H1 (cell line): ENCODE measurements around the gene HIVEP3. TPM values are rescaled to one million over a fixed set of nuclear protein-coding genes. Genes with fewer than 3 reads are reported as not detected.

Experiments
- CTCF ChIA-PET: fragments of 300-600 bp; sonication (Branson Sonifier 250); formaldehyde crosslinking; loops from one replicate; lab custom pipeline; 2021; ENCODE audit not compliant: partially characterized antibody; lab: Charles Lee
- POLR2A ChIA-PET: fragments of 300-600 bp; sonication (Branson Sonifier 250); formaldehyde crosslinking; loops from one replicate; lab custom pipeline; 2021; ENCODE audit warnings: inconsistent platforms; ENCODE audit not compliant: partially characterized antibody; lab: Charles Lee
- DNase-seq, 2 experiments: peaks; one replicate each; pipeline versions ENCODE4 v3.0.0 to v3.0.0-alpha.2; 2010 to 2022; ENCODE audit warnings: low spot score in 2 of 2, low read depth in 1 of 2, mixed read lengths in 1 of 2
- FAIRE-seq: peaks from 2 replicates; lab custom pipeline; 2011; peaks lifted over from hg19 to GRCh38; lab: Jason Lieb, UNC
- H2AFZ ChIP-seq: 2 replicates; pipeline ENCODE4 v1.8.1; 2012; ENCODE audit warnings: low read length, inconsistent platforms
- H2AK5ac ChIP-seq: 2 replicates; pipeline ENCODE4 v1.6.1; 2013; ENCODE audit warnings: low read depth, low read length
- H2BK120ac ChIP-seq: replicated peaks from 2 replicates; pipeline ENCODE3; 2013; ENCODE audit warnings: low read depth, low read length, inconsistent platforms
- H2BK12ac ChIP-seq: 2 replicates; pipeline ENCODE4 v1.6.1; 2013; ENCODE audit warnings: low read depth, low read length
- H2BK15ac ChIP-seq: 2 replicates; pipeline ENCODE4 v1.6.1; 2013; ENCODE audit warnings: low read length
- H2BK20ac ChIP-seq: 2 replicates; pipeline ENCODE4 v1.6.1; 2013; ENCODE audit warnings: low read length
- H2BK5ac ChIP-seq: 2 replicates; pipeline ENCODE4 v1.6.1; 2013; ENCODE audit warnings: low read depth, low read length
- H3K14ac ChIP-seq: 2 replicates; pipeline ENCODE4 v1.6.1; 2013; ENCODE audit warnings: inconsistent platforms; ENCODE audit not compliant: insufficient read length
- H3K18ac ChIP-seq: 2 replicates; pipeline ENCODE4 v1.6.1; 2013; ENCODE audit warnings: low read length; ENCODE audit errors: extremely low read depth
- H3K23ac ChIP-seq: 2 replicates; pipeline ENCODE4 v1.6.1; 2013; ENCODE audit warnings: inconsistent platforms; ENCODE audit not compliant: insufficient read length
- H3K23me2 ChIP-seq: 2 replicates; pipeline ENCODE4 v1.6.1; 2013; ENCODE audit warnings: low read depth, low read length
- H3K27ac ChIP-seq: 2 replicates; pipeline ENCODE4 v1.6.1; 2011; ENCODE audit warnings: low read depth, low read length, inconsistent platforms
- H3K27me3 ChIP-seq, 4 experiments: replicated peaks in 1 of 4; 1 replicate in 1 of 4; 2 replicates in 3 of 4; pipeline versions ENCODE4 v1.6.1 to v1.8.1; 2011 to 2013; ENCODE audit warnings: low read length in 3 of 4, mild to moderate bottlenecking in 3 of 4, inconsistent platforms in 2 of 4, mixed read lengths in 2 of 4, moderate library complexity in 1 of 4; ENCODE audit not compliant: control insufficient read depth in 3 of 4, insufficient read depth in 3 of 4; ENCODE audit errors: extremely low read depth in 1 of 4
- H3K36me3 ChIP-seq, 4 experiments: 2 replicates each; pipeline versions ENCODE4 v1.6.1 to v1.8.1; 2011 to 2013; ENCODE audit warnings: mild to moderate bottlenecking in 4 of 4, low read length in 3 of 4, moderate library complexity in 2 of 4, control low read depth in 1 of 4, inconsistent platforms in 1 of 4; ENCODE audit not compliant: insufficient read depth in 4 of 4, control insufficient read depth in 2 of 4
- H3K4ac ChIP-seq: replicated peaks from 2 replicates; pipeline ENCODE3; 2013; ENCODE audit warnings: low read length, low read depth, mixed read lengths, inconsistent platforms; ENCODE audit not compliant: insufficient read length
- H3K4me1 ChIP-seq, 4 experiments: replicated peaks in 1 of 4; 1 replicate in 1 of 4; 2 replicates in 3 of 4; pipeline versions ENCODE4 v1.6.1 to v1.8.1; 2011 to 2013; ENCODE audit warnings: low read length in 3 of 4, inconsistent platforms in 2 of 4, mixed read lengths in 1 of 4; ENCODE audit not compliant: insufficient read depth in 4 of 4, control insufficient read depth in 3 of 4
- H3K4me2 ChIP-seq, 2 experiments: 2 replicates each; pipeline versions ENCODE4 v1.6.1 to v1.8.1; 2011 to 2013; ENCODE audit warnings: low read depth in 2 of 2, low read length in 2 of 2, control low read depth in 1 of 2, inconsistent platforms in 1 of 2, mild to moderate bottlenecking in 1 of 2; ENCODE audit not compliant: insufficient read depth in 1 of 2
- H3K4me3 ChIP-seq, 4 experiments: fragments of 200-600, 300-600 bp in 1 of 4; sonication (generic), shearing (Covaris generic), sonication (Bioruptor Twin) in 1 of 4; 2 replicates each; pipeline versions ENCODE4 v1.5.1 to v1.8.1; 2011 to 2016; ENCODE audit warnings: low read length in 4 of 4, low read depth in 3 of 4, control low read depth in 2 of 4, inconsistent platforms in 2 of 4, mild to moderate bottlenecking in 2 of 4, mixed read lengths in 1 of 4, moderate library complexity in 1 of 4; ENCODE audit not compliant: insufficient read depth in 2 of 4; ENCODE audit errors: extremely low read depth in 1 of 4
- H3K56ac ChIP-seq: replicated peaks from 2 replicates; pipeline ENCODE3; 2013; ENCODE audit warnings: low read depth, mild to moderate bottlenecking, mixed read lengths, low read length, inconsistent platforms; ENCODE audit not compliant: insufficient read length
- H3K79me1 ChIP-seq: 2 replicates; pipeline ENCODE4 v1.6.1; 2013; ENCODE audit warnings: low read depth, low read length, control low read depth
- H3K79me2 ChIP-seq, 2 experiments: 2 replicates each; pipeline versions ENCODE4 v1.6.1 to v1.8.1; 2012 to 2013; ENCODE audit warnings: low read length in 2 of 2, mild to moderate bottlenecking in 2 of 2, inconsistent platforms in 1 of 2; ENCODE audit not compliant: insufficient read depth in 2 of 2, control insufficient read depth in 1 of 2
- H3K9ac ChIP-seq, 4 experiments: replicated peaks in 1 of 4; 1 replicate in 1 of 4; 2 replicates in 3 of 4; pipeline versions ENCODE4 v1.6.1 to v1.8.1; 2011 to 2013; ENCODE audit warnings: low read depth in 3 of 4, low read length in 3 of 4, control low read depth in 2 of 4, mild to moderate bottlenecking in 2 of 4, moderate library complexity in 2 of 4, inconsistent platforms in 1 of 4; ENCODE audit errors: extremely low read depth in 1 of 4
- H3K9me3 ChIP-seq, 2 experiments: 2 replicates each; pipeline versions ENCODE4 v1.6.1 to v1.8.1; 2012 to 2013; ENCODE audit warnings: mild to moderate bottlenecking in 2 of 2, moderate library complexity in 2 of 2, control low read depth in 1 of 2, inconsistent platforms in 1 of 2, low read depth in 1 of 2, low read length in 1 of 2, mixed read lengths in 1 of 2; ENCODE audit not compliant: insufficient read depth in 2 of 2
- H4K20me1 ChIP-seq, 2 experiments: replicated peaks in 1 of 2; 2 replicates each; pipeline versions ENCODE3 to v1.8.1; 2011 to 2013; ENCODE audit warnings: inconsistent platforms in 2 of 2, low read length in 2 of 2, mild to moderate bottlenecking in 1 of 2; ENCODE audit not compliant: insufficient read depth in 2 of 2, control insufficient read depth in 1 of 2
- H4K5ac ChIP-seq: 2 replicates; pipeline ENCODE4 v1.6.1; 2013; ENCODE audit warnings: low read length, low read depth, mixed read lengths, inconsistent platforms; ENCODE audit not compliant: insufficient read length
- H4K8ac ChIP-seq: 2 replicates; pipeline ENCODE4 v1.8.0; 2013; ENCODE audit warnings: mild to moderate bottlenecking, moderate library complexity, low read length, inconsistent platforms; ENCODE audit not compliant: insufficient read depth; ENCODE audit errors: extremely low read depth
- H4K91ac ChIP-seq: replicated peaks from 2 replicates; pipeline ENCODE3; 2013; ENCODE audit warnings: low read length, mixed read lengths, inconsistent platforms; ENCODE audit not compliant: insufficient read length
- POLR2A ChIP-seq, 2 experiments: IDR thresholded peaks; 1 replicate in 1 of 2; 2 replicates in 1 of 2; pipeline ENCODE4 v1.6.1; 2011; ENCODE audit warnings: low read depth in 2 of 2, low read length in 2 of 2, mild to moderate bottlenecking in 2 of 2; ENCODE audit errors: control extremely low read depth in 1 of 2
- SP2 ChIP-seq: IDR thresholded peaks from 2 replicates; pipeline ENCODE4 v1.6.1; 2012; ENCODE audit warnings: mild to moderate bottlenecking, low read length, inconsistent platforms
- WGBS, 2 experiments: shearing (Covaris generic) in 1 of 2; methylation state at CpG; one replicate each; pipeline versions ENCODE4 v1.1.6 to v1.1.7; 2013 to 2015; ENCODE audit warnings: low lambda C conversion rate in 2 of 2, mixed read lengths in 2 of 2, inconsistent platforms in 1 of 2, low coverage in 1 of 2, missing lambda C conversion rate in 1 of 2; ENCODE audit not compliant: insufficient replicate concordance in 2 of 2, insufficient coverage in 1 of 2, insufficient read length in 1 of 2; ENCODE audit errors: extremely low coverage in 1 of 2, missing lambda C conversion rate in 1 of 2; 5-methylcytosine and 5-hydroxymethylcytosine counted together
- polyA plus RNA-seq, 7 experiments: library from polyadenylated mRNA; depleted of rRNA in 3 of 7; stranded (reverse) in 5 of 7; unstranded in 2 of 7; fragments of >200 nt in 5 of 7; fragments of 200-250 nt in 2 of 7; gene quantifications; 1 replicate in 5 of 7; 2 replicates in 1 of 7; 4 replicates in 1 of 7; pipeline versions ENCODE4 v1.2.1 to v1.2.3, GENCODE V29; 2011 to 2013; ENCODE audit warnings: missing spikeins in 2 of 7, mixed read lengths in 2 of 7
- total RNA-seq: library from RNA; stranded (reverse); fragmentation: NEBNext Ultra II Directional; extraction: Animal tissue kit (Norgen Biotek cat#: 25700); gene quantifications from 2 replicates; pipeline ENCODE4 v1.2.1, GENCODE V29; 2021

HIVEP3 gene
- total and polyA plus RNA-seq, 2 of the 8 experiments (the other 6 are each of a cell fraction or from before 2014, with no cell fraction given): 0.24 to 0.69 TPM

DNA sequence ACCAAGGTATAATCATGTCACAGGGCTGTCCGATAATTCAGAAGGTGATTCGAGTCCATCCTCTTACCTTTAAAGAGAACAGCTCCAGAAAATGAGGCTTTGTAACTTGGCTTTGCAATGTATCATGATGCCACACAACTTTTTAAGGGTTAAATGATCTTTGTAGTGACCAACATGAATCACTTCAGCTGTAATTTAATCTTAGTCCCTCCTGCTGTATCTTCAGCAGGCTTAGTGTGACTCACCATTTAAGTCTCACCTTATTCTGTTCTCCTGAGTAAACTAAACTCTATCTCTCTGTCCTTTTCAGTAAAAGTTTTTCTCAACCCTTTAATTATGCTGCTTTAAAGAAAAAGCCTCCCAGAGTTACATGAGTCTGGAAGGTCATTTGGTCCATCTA, 1.9 kb upstream of the HIVEP3 start:
- Histone ChIP-seq H3K9me3 (peaks cover 0 to 4% of the 10 kb centered on the region in 2 experiments; a peak in 2 of 4 replicates), H4K8ac (no peak overlapping the region), H3K36me3 (no peaks in the 10 kb centered on the region), H3K79me1 (no peaks in the 10 kb centered on the region), H3K4me1 (peaks cover 8 to 22% (median 12%) of the 10 kb centered on the region in 4 experiments), H3K4me2 (peak overlapping the region in 1 of 2 experiments; percentile 95; a peak in 1 of 4 replicates), H3K23ac (no peak overlapping the region), H2AFZ (no peak overlapping the region), H2BK120ac (no peak overlapping the region), H2AK5ac (no peak overlapping the region), H3K56ac (no peak overlapping the region), H2BK20ac (no peak overlapping the region), H3K9ac (no peak overlapping the region), H3K4ac (no peak overlapping the region), H4K5ac (no peak overlapping the region), H3K27ac (no peak overlapping the region), H3K14ac (no peak overlapping the region), H3K23me2 (peaks cover 7% of the 10 kb centered on the region), H3K79me2 (no peaks in the 10 kb centered on the region), H2BK12ac (no peak overlapping the region), H3K18ac (no peak overlapping the region), H3K4me3 (no peak overlapping the region), H3K27me3 (peaks cover 14 to 36% (median 30%) of the 10 kb centered on the region in 4 experiments), H4K20me1 (peaks cover 0 to 1% of the 10 kb centered on the region in 2 experiments), H2BK15ac (no peak overlapping the region), H2BK5ac (no peak overlapping the region), H4K91ac (no peak overlapping the region)
- POLR2A ChIA-PET: no interaction called here
- TF ChIP-seq SP2 (no peak), POLR2A (IDR thresholded peaks at IDR 0.05; ENCODE audit: control extremely low read depth in 1 of 2, low read depth in 2 of 2, low read length in 2 of 2) (no peak)
- FAIRE-seq: no peak
- WGBS, 2 experiments: 83% methylated on average over 2 of the region's 2 CpGs; no CpG with 5 or more reads in 1 of the 2 experiments
- DNase-seq: no peak
- CTCF ChIA-PET: no interaction called here
